HEK293T (cell line): ENCODE measurements around the gene POLD1.

Experiments used
- NFRKB ChIP-seq: fragments of 450-650 bp; IDR thresholded peaks from 2 replicates; pipeline ENCODE4 v1.6.1; 2016; ENCODE audit warnings: mild to moderate bottlenecking, moderate library complexity
- TARDBP ChIP-seq: fragments of 450-650 bp; IDR thresholded peaks from 2 replicates; pipeline ENCODE4 v1.6.1; 2016

DNA sequence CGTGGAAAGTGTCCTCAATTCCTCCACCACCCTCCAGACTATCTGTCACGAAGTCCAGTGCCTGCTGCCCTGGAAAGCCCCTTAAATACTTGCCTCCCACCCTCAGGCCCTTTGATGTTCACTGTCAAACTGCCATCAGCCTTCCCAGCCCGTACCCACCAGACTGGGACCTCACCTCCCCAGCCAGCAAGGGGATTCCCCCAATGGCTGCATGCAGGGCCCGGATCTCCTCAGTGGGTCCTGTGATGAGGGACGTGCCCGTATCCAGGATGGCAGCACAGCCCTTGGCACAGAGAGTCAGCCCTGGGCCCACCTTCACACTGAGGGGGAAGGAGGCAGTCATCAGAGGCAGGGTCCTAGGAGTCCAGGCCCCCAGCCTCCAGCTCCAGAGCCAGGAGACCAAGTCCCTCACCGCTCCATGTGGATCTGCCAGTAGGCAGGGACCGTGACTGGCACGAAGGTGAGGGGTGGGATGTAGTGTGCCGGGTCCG is 24.8 kb upstream of the POLD1 start:
- TF ChIP-seq TARDBP (no peak), NFRKB (no peak)
